HS-27A (cell line): ENCODE measurements around the gene LRGUK.
"Not testable (repeated sequence)": the region's sequence is repeated elsewhere in the genome, so short reads cannot be mapped to it uniquely, and the experiment has no call there.

ENCODE experiments used
- DNase-seq: peaks from one replicate; pipeline ENCODE4 v3.0.0-alpha.2; 2012; ENCODE audit warnings: low read depth, missing footprints

The LRGUK gene

DNA sequence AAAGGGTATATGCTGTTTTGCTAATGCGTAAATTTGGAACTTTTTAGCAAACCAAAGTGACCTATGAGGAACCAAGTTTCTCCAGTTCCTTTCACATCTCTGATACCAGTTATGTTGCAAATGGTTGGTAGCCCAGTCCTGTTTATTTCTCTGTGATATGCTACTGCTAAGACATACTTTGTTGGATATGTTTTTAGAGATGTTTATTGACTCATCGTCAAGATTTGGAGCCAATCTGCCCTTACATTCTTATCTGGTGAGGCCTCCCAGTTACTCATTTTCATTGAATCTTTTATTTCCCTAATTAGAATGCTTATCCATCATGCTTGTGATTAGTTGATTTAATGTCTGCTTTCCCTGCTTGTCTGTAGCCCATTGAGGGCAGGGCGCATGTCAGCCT lies 58.9 kb downstream of the LRGUK start:
- DNase-seq, result no peak

- no peak for DNase-seq
Observed at GRCh38 chr7:134186801-134187200, 59.7 kb downstream of the LRGUK start.

GRCh38 chr7:134187893-134188292 lies 60.8 kb downstream of the LRGUK start:
- DNase-seq, result no peak

- no peak for DNase-seq
Observed at GRCh38 chr7:134188311-134188710, 61.2 kb downstream of the LRGUK start.

GRCh38 chr7:134189559-134189958 lies 62.4 kb downstream of the LRGUK start:
- no peak for DNase-seq

DNA sequence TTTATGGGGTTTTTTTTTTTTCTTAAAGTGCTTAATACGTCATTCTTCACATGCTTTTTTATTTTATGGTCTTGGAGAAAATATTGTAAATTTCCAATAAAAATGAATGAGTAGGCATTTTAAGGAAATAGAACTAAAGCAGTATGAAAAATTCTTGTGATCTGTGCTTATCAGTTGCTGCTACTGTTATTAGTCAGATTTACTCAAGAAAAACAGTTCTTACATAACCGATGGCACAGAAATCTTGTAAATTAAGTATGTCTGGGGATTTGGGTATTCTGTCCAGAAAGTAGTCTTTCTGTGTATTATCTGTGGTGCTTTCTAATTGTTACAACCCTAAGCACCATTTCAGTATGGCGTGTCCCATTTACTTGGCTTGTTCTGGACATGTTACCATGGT lies 64.7 kb downstream of the LRGUK start:
- no peak for DNase-seq

- DNase-seq, result no peak
Observed at GRCh38 chr7:134193240-134193639, 66.1 kb downstream of the LRGUK start.

DNA sequence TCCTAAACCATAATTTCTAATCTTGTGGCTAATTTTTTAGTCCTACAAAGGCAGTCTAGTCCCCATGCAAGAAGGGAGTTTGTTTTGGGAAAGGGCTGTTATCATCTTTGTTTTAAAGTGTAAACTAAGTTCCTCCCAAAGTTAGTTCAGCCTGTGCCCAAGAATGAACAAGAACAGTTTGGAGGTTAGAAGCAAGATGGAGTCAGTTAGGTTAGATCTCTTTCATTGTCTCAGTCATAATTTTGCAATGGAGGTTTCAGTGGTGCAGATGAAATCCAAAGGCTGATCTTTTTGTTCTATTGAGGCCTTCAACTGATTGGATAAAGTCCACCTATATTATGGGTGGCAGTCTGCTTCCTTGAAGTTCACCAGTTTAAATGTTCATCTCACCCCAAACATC lies 68.1 kb downstream of the LRGUK start:
- DNase-seq, result no peak

DNA sequence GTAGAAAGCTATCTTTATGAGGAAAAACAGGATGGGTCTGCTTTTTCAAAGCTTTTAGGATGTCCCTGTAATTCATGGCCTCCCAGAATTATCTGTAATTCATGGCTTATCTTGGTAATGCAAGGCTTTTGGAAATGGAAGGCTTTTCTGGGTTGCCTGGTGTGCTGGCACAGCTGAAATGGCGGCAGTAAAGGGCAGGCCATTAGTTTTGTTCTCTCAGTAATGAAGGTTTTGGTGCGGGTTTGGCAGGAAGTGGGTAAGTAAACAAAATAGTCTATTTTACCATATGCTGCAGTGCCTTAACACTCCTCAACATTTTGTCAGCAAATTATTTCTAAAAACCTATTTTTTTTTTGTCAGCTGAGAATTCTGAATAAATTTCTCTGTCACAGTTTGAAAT lies 69.3 kb downstream of the LRGUK start:
- no peak for DNase-seq

GRCh38 chr7:134197345-134197744 lies 70.2 kb downstream of the LRGUK start:
- DNase-seq, result no peak

- DNase-seq, result no peak
Observed at GRCh38 chr7:134200970-134201369, 73.8 kb downstream of the LRGUK start.

GRCh38 chr7:134201569-134202261 lies 74.6 kb downstream of the LRGUK start:
- DNase-seq, result no peak

GRCh38 chr7:134203186-134203889 lies 76.2 kb downstream of the LRGUK start:
- no peak for DNase-seq

- DNase-seq, result no peak
Observed at GRCh38 chr7:134209322-134210015, 82.3 kb downstream of the LRGUK start.

- DNase-seq, result no peak
Observed at GRCh38 chr7:134210227-134210626, 83.1 kb downstream of the LRGUK start.

DNA sequence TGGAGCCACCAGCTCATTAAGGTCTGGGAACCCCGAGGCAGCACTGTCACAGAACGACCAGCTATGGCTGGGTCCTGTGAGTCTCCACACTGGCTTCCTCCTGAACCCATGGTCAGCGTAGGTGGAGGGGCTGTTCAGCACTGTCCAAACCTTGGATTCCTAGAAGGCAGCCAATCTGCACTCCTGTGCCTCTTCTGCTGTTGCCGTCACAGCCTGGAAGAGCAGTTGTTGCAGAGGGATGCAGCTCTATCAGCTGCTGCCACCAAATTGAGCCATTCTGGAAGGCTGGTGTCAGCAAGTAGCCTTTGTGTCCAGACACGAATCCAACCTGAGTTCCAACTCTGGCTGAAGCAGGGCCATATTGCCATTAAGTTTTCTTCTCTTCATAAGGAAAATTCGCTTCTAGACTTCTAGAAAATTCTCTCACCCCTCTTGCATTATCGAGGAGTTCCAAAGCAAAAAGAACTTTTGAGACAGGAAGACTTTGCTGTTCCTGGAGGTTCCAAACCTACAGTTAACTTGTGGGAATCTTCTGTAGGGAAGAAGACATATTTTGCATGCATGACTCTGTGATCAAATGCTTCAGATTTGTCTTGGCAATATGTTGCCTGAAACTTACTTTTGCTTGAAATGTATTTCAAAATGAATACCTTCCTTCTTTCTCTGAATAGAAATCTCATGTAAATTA lies 84.0 kb downstream of the LRGUK start:
- DNase-seq, result no peak

DNA sequence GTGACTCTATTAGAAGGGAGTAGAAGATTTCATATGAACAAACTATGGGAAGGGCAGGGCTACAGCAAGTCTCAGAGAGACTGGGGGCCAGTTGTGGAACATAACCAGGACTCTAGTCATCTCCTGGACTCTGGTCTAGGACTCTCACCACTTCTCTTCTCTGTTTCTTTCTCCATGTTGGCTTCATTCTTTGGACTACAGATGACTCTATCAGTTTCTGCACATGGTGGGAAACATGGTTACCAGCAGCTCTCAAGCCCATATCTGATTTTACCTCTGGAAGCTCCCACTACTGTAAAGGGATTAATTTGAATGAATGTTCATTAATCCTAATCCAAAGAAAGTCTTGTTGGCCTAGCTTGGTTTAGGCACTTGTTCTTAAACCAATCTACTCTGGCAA lies 84.7 kb downstream of the LRGUK start:
- no peak for DNase-seq

GRCh38 chr7:134212576-134213546 lies 85.7 kb downstream of the LRGUK start:
- no peak for DNase-seq

DNA sequence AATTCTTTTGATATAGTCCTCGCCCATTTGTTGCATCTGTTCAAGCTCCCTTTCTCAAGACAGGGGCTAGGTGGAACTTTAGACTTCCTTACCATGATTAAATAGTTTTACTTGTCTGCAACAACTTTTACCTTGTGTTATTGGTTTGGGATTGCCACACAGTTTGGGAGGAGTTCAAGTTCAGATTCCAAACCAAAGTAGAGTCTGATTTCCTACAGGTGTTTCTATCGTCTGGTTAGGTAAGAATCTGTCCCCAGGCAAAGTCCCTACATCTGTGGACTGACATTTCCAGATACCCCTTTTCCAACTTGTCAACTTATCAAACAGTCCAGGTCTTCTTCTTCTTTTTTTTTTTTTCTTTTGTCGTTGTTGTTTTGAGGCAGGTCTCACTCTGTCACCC lies 93.1 kb downstream of the LRGUK start:
- no peak for DNase-seq

- not testable (repeated sequence) for DNase-seq
Observed at GRCh38 chr7:134231296-134231695, 104.2 kb downstream of the LRGUK start.

- no peak for DNase-seq
Observed at GRCh38 chr7:134234216-134234615, 107.1 kb downstream of the LRGUK start.
